Transverse colon (tissue), 4 donors: Measurements from ENCODE around the gene ZFHX3. TPM values are rescaled to one million over a fixed set of nuclear protein-coding genes. Genes with fewer than 3 reads are reported as not detected.

Experiments used
- DNase-seq: peaks from one replicate; pipeline ENCODE4 v3.0.0-alpha.2; 2019
- H3K27ac ChIP-seq, 4 donors: fragments of 200-600 bp; sonication (generic); 2 replicates each; pipeline ENCODE4 v1.5.1; 2016 to 2018; ENCODE audit warnings: inconsistent platforms in 4 of 4
- H3K27me3 ChIP-seq: fragments of 200-600 bp; sonication (generic); 2 replicates; pipeline ENCODE4 v1.5.1; 2017; ENCODE audit warnings: inconsistent platforms
- H3K36me3 ChIP-seq, 4 donors: fragments of 200-600 bp; sonication (generic); 2 replicates each; pipeline ENCODE4 v1.5.1; 2017 to 2019; ENCODE audit warnings: inconsistent platforms in 4 of 4
- H3K4me1 ChIP-seq, 4 donors: fragments of 200-600 bp; sonication (generic); 2 replicates each; pipeline ENCODE4 v1.5.1; 2017 to 2020; ENCODE audit warnings: inconsistent platforms in 4 of 4
- H3K4me3 ChIP-seq, 4 donors: fragments of 200-600 bp; sonication (generic); 1 replicate in 1 of 4; 2 replicates in 3 of 4; pipeline versions ENCODE4 v1.5.1 to v1.6.1; 2017 to 2019; ENCODE audit warnings: inconsistent platforms in 4 of 4
- H3K9me3 ChIP-seq, 2 donors: fragments of 200-600 bp; sonication (generic); 2 replicates each; pipeline ENCODE4 v1.5.1; 2017 to 2019; ENCODE audit warnings: inconsistent platforms in 2 of 2
- EP300 ChIP-seq: sonication (generic); formaldehyde crosslinking; IDR thresholded peaks from one replicate; pipeline ENCODE4 v1.6.1; 2017; ENCODE audit warnings: antibody characterized with exemption, low read depth
- POLR2A ChIP-seq: fragments of 450-650 bp; IDR thresholded peaks from one replicate; pipeline ENCODE4 v1.6.1; 2016; ENCODE audit warnings: antibody characterized with exemption, mild to moderate bottlenecking, moderate library complexity
- POLR2AphosphoS5 ChIP-seq, 3 donors: sonication (generic); formaldehyde crosslinking; IDR thresholded peaks; one replicate each; pipeline ENCODE4 v1.6.1; 2016; ENCODE audit warnings: antibody characterized with exemption in 3 of 3
- WGBS, 2 donors: methylation state at CpG; one replicate each; pipeline ENCODE4 v1.1.5; 2018; ENCODE audit warnings: low coverage in 1 of 2; 5-methylcytosine and 5-hydroxymethylcytosine counted together
- in situ Hi-C, 4 donors: fragments of 200-750 bp; cut with MboI; loops; one replicate each; pipeline versions ENCODE4 v1.15.0 to v1.15.1; 2017; ENCODE audit warnings: low sequenced_read_pairs in 3 of 4, low pct_ligation_motif_present in 1 of 4, low pct_unique_long_range_greater_than_20kb in 1 of 4
- intact Hi-C: fragments of 100-400 bp; cut with DNase I; formaldehyde crosslinking; loops from one replicate; pipeline ENCODE4 v1.15.1; 2023; ENCODE audit warnings: low total_unique reads
- total RNA-seq, 4 donors: library from RNA; depleted of rRNA; stranded (reverse); fragments of >200 nt; gene quantifications; one replicate each; pipeline ENCODE4 v1.1.0, GENCODE V29; 2016
- TF ChIP-seq, protein P1 (sequence below), 5 experiments: fragments of 200-600 bp in 3 of 5; fragments of 450-650 bp in 2 of 5; sonication (generic) in 3 of 5; IDR thresholded peaks; 1 replicate in 2 of 5; 2 replicates in 3 of 5; pipeline ENCODE4 v1.5.1; 2016 to 2017; ENCODE audit warnings: antibody characterized with exemption in 5 of 5, inconsistent platforms in 3 of 5, mild to moderate bottlenecking in 2 of 5, moderate library complexity in 1 of 5

ZFHX3 gene
- total RNA-seq, 4 donors from 2014 or later: 12.3 to 23.7 (median 15.3) TPM

DNA sequence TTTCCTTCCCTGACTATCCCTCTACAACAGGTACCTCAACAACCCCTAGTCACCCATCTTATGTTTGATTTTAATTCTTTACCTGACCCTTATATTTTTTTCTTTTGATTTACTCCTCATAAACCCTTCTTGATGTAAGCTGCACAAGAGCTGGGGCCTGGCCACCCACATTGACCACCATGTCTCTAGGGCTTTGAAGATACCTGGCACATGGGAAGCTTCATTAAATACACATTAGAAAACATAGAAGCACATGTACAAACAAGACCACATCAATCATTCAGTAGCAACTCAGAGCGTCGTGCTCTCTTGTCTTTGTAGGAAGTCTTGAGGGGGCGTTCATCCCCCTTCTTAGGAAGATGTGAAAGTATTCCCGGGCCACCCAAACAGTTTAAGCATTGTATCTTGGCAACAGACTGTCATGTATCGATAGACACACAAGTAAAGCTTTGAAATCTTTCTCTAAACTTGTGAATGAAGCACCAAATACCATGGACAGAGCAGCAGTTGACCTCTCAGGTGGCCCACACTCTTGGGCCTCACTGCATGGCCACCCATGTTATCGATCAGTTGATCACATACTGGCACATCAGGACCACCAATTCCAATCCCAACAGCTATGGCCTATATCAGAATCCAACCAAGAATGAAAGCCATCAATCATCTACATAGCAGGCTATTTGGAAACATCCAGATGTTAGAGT, 183.6 kb downstream of the ZFHX3 start:
- in situ Hi-C loops: no loop called here
- TF ChIP-seq EP300 (no peak), POLR2AphosphoS5 (IDR thresholded peaks at IDR 0.05) (no peak), POLR2A (no peak)
- TF ChIP-seq, protein P1, sequence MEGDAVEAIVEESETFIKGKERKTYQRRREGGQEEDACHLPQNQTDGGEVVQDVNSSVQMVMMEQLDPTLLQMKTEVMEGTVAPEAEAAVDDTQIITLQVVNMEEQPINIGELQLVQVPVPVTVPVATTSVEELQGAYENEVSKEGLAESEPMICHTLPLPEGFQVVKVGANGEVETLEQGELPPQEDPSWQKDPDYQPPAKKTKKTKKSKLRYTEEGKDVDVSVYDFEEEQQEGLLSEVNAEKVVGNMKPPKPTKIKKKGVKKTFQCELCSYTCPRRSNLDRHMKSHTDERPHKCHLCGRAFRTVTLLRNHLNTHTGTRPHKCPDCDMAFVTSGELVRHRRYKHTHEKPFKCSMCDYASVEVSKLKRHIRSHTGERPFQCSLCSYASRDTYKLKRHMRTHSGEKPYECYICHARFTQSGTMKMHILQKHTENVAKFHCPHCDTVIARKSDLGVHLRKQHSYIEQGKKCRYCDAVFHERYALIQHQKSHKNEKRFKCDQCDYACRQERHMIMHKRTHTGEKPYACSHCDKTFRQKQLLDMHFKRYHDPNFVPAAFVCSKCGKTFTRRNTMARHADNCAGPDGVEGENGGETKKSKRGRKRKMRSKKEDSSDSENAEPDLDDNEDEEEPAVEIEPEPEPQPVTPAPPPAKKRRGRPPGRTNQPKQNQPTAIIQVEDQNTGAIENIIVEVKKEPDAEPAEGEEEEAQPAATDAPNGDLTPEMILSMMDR (IDR thresholded peaks at IDR 0.05): no peak
- Histone ChIP-seq H3K27me3 (no peaks in the 10 kb centered on the region), H3K27ac (no peak overlapping the region), H3K9me3 (no peaks in the 10 kb centered on the region), H3K36me3 (no peaks in the 10 kb centered on the region), H3K4me3 (no peak overlapping the region), H3K4me1 (peaks cover 0 to 5% (median 0%) of the 10 kb centered on the region in 4 donors)
- intact Hi-C loops: no loop called here
- 83 to 87% methylated on average over 4 to 6 of the region's 6 CpGs for WGBS, 2 donors
- DNase-seq: no peak

GRCh38 chr16:72862090-72862489, 185.8 kb downstream of the ZFHX3 start:
- intact Hi-C loops (no loop called here), in situ Hi-C loops (no loop called here)
- Histone ChIP-seq H3K27ac (no peak overlapping the region), H3K27me3 (no peaks in the 10 kb centered on the region), H3K36me3 (no peaks in the 10 kb centered on the region), H3K9me3 (no peaks in the 10 kb centered on the region), H3K4me3 (no peak overlapping the region), H3K4me1 (peaks cover 0 to 20% (median 0%) of the 10 kb centered on the region in 4 donors)
- DNase-seq: no peak
- TF ChIP-seq POLR2AphosphoS5 (IDR thresholded peaks at IDR 0.05): no peak
- TF ChIP-seq, protein P1 (IDR thresholded peaks at IDR 0.05): no peak
- no peak for TF ChIP-seq POLR2A
- TF ChIP-seq EP300: no peak

DNA sequence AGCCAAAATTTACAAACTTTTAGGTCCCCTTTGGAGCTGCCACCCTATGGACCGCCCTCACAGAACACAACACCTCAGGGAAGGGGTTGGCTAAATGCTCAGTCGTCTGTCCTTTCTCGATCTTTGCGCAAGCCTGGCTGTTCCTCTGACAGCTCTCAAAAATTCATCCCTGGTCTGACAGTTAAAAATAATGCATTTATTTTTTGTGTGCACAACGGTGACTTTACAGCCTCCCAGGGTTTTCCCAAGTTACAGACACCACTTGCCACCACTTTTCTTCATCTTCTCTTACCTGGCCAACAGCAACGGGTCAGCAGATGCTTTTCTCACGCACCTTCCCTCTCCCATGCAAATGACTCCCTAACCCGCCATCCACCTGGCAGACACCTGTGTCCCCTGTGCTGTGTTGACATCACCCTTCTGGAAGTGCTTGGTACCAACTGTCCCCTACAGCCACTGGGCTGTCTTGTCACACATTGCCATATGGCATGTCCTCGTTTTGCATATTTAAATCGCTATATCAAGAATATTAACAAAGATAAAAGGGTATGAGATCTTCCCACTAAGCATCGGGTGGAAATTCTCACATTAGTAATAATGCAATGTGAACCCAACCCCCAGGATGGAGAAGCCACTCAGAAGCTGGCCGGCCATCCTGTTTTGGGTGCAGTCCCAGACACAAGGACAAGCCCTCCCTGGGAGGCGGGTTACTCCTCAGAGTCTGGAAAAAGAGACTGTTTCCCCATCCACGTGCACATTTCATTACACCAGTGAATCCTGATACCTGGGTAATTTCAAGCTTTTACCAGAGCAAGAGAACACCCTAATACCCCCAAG, 187.0 kb downstream of the ZFHX3 start:
- peaks cover 0 to 20% (median 0%) of the 10 kb centered on the region in 4 donors for H3K4me1 ChIP-seq
- no peak overlapping the region for H3K4me3 ChIP-seq
- H3K9me3 ChIP-seq: no peaks in the 10 kb centered on the region
- no peaks in the 10 kb centered on the region for H3K36me3 ChIP-seq
- no peak for DNase-seq
- intact Hi-C loops (no loop called here), in situ Hi-C loops (no loop called here)
- no peaks in the 10 kb centered on the region for H3K27me3 ChIP-seq
- 85 to 87% methylated on average over 14 of the region's 14 CpGs for WGBS, 2 donors
- H3K27ac ChIP-seq: no peak overlapping the region
- no peak for TF ChIP-seq POLR2A
- no peak for TF ChIP-seq EP300
- TF ChIP-seq, protein P1 (IDR thresholded peaks at IDR 0.05): no peak
- no peak for TF ChIP-seq POLR2AphosphoS5 (IDR thresholded peaks at IDR 0.05)

GRCh38 chr16:72859581-72859980, 188.3 kb downstream of the ZFHX3 start:
- TF ChIP-seq, protein P1 (IDR thresholded peaks at IDR 0.05): no peak
- TF ChIP-seq POLR2A (no peak), EP300 (no peak), POLR2AphosphoS5 (IDR thresholded peaks at IDR 0.05) (no peak)
- DNase-seq: no peak
- H3K4me1 ChIP-seq: peaks cover 0 to 20% (median 0%) of the 10 kb centered on the region in 4 donors
- 87 to 93% methylated on average over 5 to 6 of the region's 6 CpGs for WGBS, 2 donors
- H3K9me3 ChIP-seq: no peaks in the 10 kb centered on the region
- peak overlapping the region; percentile 36 to 75 (median 60) for H3K27ac ChIP-seq
- H3K4me3 ChIP-seq: no peak overlapping the region
- no peaks in the 10 kb centered on the region for H3K36me3 ChIP-seq
- no peaks in the 10 kb centered on the region for H3K27me3 ChIP-seq
- intact Hi-C loops: no loop called here
- in situ Hi-C loops: no loop called here
